Activated B cell treated with CpG ODN at 0.5 μM for 24 hours (primary cell): Measurements from ENCODE around the gene SCAI. TPM values are rescaled to one million over a fixed set of nuclear protein-coding genes. Genes with fewer than 3 reads are reported as not detected.

Source experiments
- ATAC-seq: fragments of 200-7000 bp; cut with Tn5 transposase; one replicate; pipeline ENCODE4 v1.10.0; 2021; ENCODE audit warnings: low read depth, mild to moderate bottlenecking, moderate library complexity
- CTCF ChIA-PET: fragments of 350-600 bp; sonication (Branson Sonifier 250); formaldehyde crosslinking; loops from one replicate; lab custom pipeline; 2021; ENCODE audit warnings: antibody characterized with exemption; lab: Charles Lee
- POLR2A ChIA-PET: fragments of 350-600 bp; sonication (Branson Sonifier 250); formaldehyde crosslinking; loops from one replicate; lab custom pipeline; 2021; ENCODE audit warnings: antibody characterized with exemption; lab: Charles Lee
- DNase-seq: peaks from one replicate; pipeline ENCODE4 v3.0.0; 2022
- H3K27ac Mint-ChIP-seq: one replicate; pipeline ENCODE4 v1.8.0; 2020; ENCODE audit warnings: mixed read lengths
- H3K27me3 Mint-ChIP-seq: one replicate; pipeline ENCODE4 v1.8.0; 2021; ENCODE audit warnings: mixed read lengths
- H3K36me3 Mint-ChIP-seq: one replicate; pipeline ENCODE4 v1.8.0; 2021; ENCODE audit warnings: low read depth, mixed read lengths
- H3K4me1 Mint-ChIP-seq: one replicate; pipeline ENCODE4 v1.8.0; 2021; ENCODE audit warnings: mixed read lengths
- H3K4me3 Mint-ChIP-seq: one replicate; pipeline ENCODE4 v1.8.0; 2020; ENCODE audit warnings: mild to moderate bottlenecking, mixed read lengths
- H3K9me3 Mint-ChIP-seq: one replicate; pipeline ENCODE4 v1.8.0; 2020; ENCODE audit warnings: mixed read lengths
- CTCF ChIP-seq: fragments of 200-600 bp; IDR thresholded peaks from one replicate; pipeline ENCODE4 v1.8.0; 2022; ENCODE audit warnings: antibody characterized with exemption, mild to moderate bottlenecking
- intact Hi-C: fragments of 100-400 bp; cut with micrococcal nuclease; formaldehyde crosslinking; loops from one replicate; pipeline ENCODE4 v1.15.1; 2024
- total RNA-seq: library from RNA; stranded (reverse); gene quantifications from 2 replicates; pipeline ENCODE4 v1.2.3, GENCODE V29; 2022

The SCAI gene
- total RNA-seq, 1 donor from 2014 or later, result 11.7 TPM

DNA sequence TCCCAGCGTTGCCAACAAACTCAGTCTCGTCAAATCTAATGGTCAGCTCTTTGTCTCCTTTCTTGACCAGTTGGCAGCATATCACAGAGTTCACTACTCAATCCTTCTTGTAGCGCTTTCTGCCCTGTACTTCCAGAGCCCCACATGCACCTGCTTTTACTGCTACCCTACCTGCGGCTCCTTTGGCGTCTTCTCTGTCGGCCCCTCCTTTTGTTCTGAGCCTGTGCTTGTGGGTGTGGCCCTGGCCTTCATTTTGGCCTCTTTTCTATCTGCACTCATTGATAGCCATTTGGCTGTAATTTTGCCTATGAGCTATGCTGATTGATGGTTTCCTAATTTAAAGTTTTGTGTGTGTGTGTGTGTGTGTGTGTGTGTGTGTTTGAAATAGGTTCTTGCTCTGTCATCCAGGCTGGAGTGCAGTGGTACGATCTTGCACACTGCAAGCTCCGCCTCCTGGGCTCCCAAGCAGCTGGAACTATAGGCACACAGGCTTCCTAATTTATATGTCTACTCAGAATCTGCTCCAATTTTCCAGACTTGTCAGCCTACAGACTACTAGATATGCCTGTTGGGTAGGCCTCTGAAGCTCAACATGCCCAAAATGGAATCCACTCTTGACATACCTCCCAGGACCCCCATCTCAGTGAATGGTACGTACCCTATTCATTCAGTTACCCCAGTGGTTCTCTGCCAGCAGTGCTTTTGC lies 249.1 kb downstream of the SCAI start:
- Mint-ChIP-seq H3K36me3 (peaks cover 80% of the 10 kb centered on the region), H3K9me3 (no peaks in the 10 kb centered on the region), H3K4me3 (no peak overlapping the region), H3K27ac (no peak overlapping the region), H3K27me3 (no peaks in the 10 kb centered on the region), H3K4me1 (no peaks in the 10 kb centered on the region)
- no peak for TF ChIP-seq CTCF
- no peak for ATAC-seq
- POLR2A ChIA-PET, result interaction anchor here (0.6 to 1.2 kb wide), 3 partner anchors 24 to 34 kb away, joined by 3 to 5 read pairs (median 3); partner anchors contain the start of gene RPL35
- intact Hi-C loops, result loop anchor here (1.0 to 10.0 kb wide), 6 partner anchors 25 to 481 kb away; partner anchors contain the start of genes RPL35 and WDR38
- CTCF ChIA-PET, result interaction anchor here (1.1 to 5.3 kb wide), 6 partner anchors 32 to 277 kb away, joined by 3 to 31 read pairs (median 6); partner anchors contain the start of genes ARPC5L, NR6A1, OLFML2A and RPL35
- DNase-seq, result no peak

Other genes with a start within 250 kb of the SCAI start
- 11.8 and 14.0 TPM in 2 replicates for gene GOLGA1, start 202.4 kb downstream of the SCAI start, total RNA-seq
- 41.2 and 47.0 TPM in 2 replicates for gene PPP6C, start 46.3 kb upstream of the SCAI start, total RNA-seq
- gene RABEPK, start 57.0 kb upstream of the SCAI start, total RNA-seq, result 19.1 and 19.4 TPM in 2 replicates
- gene HSPA5, start 97.8 kb upstream of the SCAI start, total RNA-seq, result 118 and 119 TPM in 2 replicates
- gene GAPVD1, start 118.3 kb upstream of the SCAI start, total RNA-seq, result 46.6 and 53.9 TPM in 2 replicates